K562 (cell line): Measurements from ENCODE around the gene TXLNG. TPM values are rescaled to one million over a fixed set of nuclear protein-coding genes. Genes with fewer than 3 reads are reported as not detected.

Source experiments
- ATAC-seq: fragments of 200-7000 bp; cut with Tn5 transposase; 3 replicates; pipeline ENCODE4 v1.9.1; 2020; ENCODE audit warnings: moderate library complexity
- BruUV-seq: library from RNA; stranded (reverse); fragments of 400-500 nt; replicated peaks from 2 replicates; lab custom pipeline; 2021; lab: Mats Ljungman, UMichigan
- CTCF ChIA-PET: fragments of 300-600 bp; formaldehyde crosslinking; extraction: SDS; loops from one replicate; lab custom pipeline; 2021; ENCODE audit warnings: low intra/inter-chr PET ratio; lab: Yijun Ruan, JAX
- POLR2A ChIA-PET: fragments of 300-600, 350-650 bp; sonication (Branson Sonifier 250); formaldehyde crosslinking; extraction: SDS; loops from one replicate; lab custom pipeline; 2021; ENCODE audit warnings: antibody characterized with exemption, inconsistent platforms; lab: Yijun Ruan, JAX
- DNase-seq, 4 experiments: peaks; one replicate each; pipeline versions ENCODE4 v3.0.0 to v3.0.0-alpha.2; 2011 to 2018; ENCODE audit warnings: low spot score in 3 of 4, mixed read lengths in 3 of 4; ENCODE audit errors: extremely low read depth in 1 of 4
- FAIRE-seq: peaks from 2 replicates; lab custom pipeline; 2011; peaks lifted over from hg19 to GRCh38; lab: Jason Lieb, UNC
- H2AFZ ChIP-seq: 2 replicates; pipeline ENCODE4 v1.6.0; 2011; ENCODE audit warnings: low read depth, low read length, control low read depth, inconsistent platforms
- H3K27ac ChIP-seq: fragments of 200-600 bp; 3 replicates; pipeline ENCODE4 v1.8.0; 2011; ENCODE audit warnings: low read depth, mild to moderate bottlenecking, control low read depth, inconsistent platforms, low read length, moderate library complexity, mixed read lengths; ENCODE audit errors: extremely low read depth
- H3K27me3 ChIP-seq, 2 experiments: fragments of 300-600 bp in 1 of 2; 2 replicates in 1 of 2; 3 replicates in 1 of 2; pipeline versions ENCODE4 v1.6.0 to v1.8.0; 2011; ENCODE audit warnings: inconsistent platforms in 2 of 2, low read length in 2 of 2, mild to moderate bottlenecking in 1 of 2, mixed read lengths in 1 of 2, moderate library complexity in 1 of 2; ENCODE audit not compliant: control insufficient read depth in 2 of 2, insufficient read depth in 2 of 2
- H3K36me3 ChIP-seq: fragments of 300-600 bp; 3 replicates; pipeline ENCODE4 v1.8.0; 2011; ENCODE audit warnings: mild to moderate bottlenecking, low read length, inconsistent platforms; ENCODE audit not compliant: control insufficient read depth, insufficient read depth
- H3K4me1 ChIP-seq, 2 experiments: fragments of 200-600 bp in 1 of 2; replicated peaks in 1 of 2; 2 replicates in 1 of 2; 3 replicates in 1 of 2; pipeline versions ENCODE4 v1.5.1 to v1.8.0; 2011; ENCODE audit warnings: inconsistent platforms in 2 of 2, low read length in 2 of 2, mild to moderate bottlenecking in 1 of 2, mixed read lengths in 1 of 2, moderate library complexity in 1 of 2; ENCODE audit not compliant: control insufficient read depth in 2 of 2, insufficient read depth in 2 of 2
- H3K4me2 ChIP-seq: 2 replicates; pipeline ENCODE4 v1.6.1; 2011; ENCODE audit warnings: low read length, control low read depth, inconsistent platforms, mixed read lengths; ENCODE audit not compliant: insufficient read depth
- H3K4me3 ChIP-seq: fragments of 200-600 bp; sonication (generic), shearing (Covaris generic); 2 replicates; pipeline ENCODE4 v1.5.1; 2016; ENCODE audit warnings: control low read depth, inconsistent platforms
- H3K79me2 ChIP-seq: fragments of 200-600 bp; 3 replicates; pipeline ENCODE4 v1.8.0; 2011; ENCODE audit warnings: low read length, inconsistent platforms; ENCODE audit not compliant: control insufficient read depth, insufficient read depth
- H3K9ac ChIP-seq, 2 experiments: 2 replicates each; pipeline versions ENCODE4 v1.6.0 to v1.6.1; 2011; ENCODE audit warnings: low read depth in 2 of 2, low read length in 2 of 2, control low read depth in 1 of 2, inconsistent platforms in 1 of 2, mild to moderate bottlenecking in 1 of 2, mixed read lengths in 1 of 2; ENCODE audit not compliant: insufficient read depth in 1 of 2
- H3K9me1 ChIP-seq: one replicate; pipeline ENCODE4 v1.6.0; 2011; ENCODE audit warnings: inconsistent platforms, mild to moderate bottlenecking, low read length, moderate library complexity; ENCODE audit not compliant: control insufficient read depth, insufficient read depth
- H3K9me3 ChIP-seq: replicated peaks from 2 replicates; pipeline ENCODE4 v1.5.1; 2011; ENCODE audit warnings: low read depth, low read length, inconsistent platforms; ENCODE audit not compliant: control insufficient read depth, insufficient read depth
- H4K20me1 ChIP-seq: replicated peaks from 2 replicates; pipeline ENCODE4 v1.6.1; 2011; ENCODE audit warnings: low read length, inconsistent platforms, mixed read lengths; ENCODE audit not compliant: control insufficient read depth, insufficient read depth
- ADNP ChIP-seq: fragments of 200-800 bp; sonication (Bioruptor generic); IDR thresholded peaks from 2 replicates; pipeline ENCODE4 v1.6.1; 2016; ENCODE audit warnings: missing genetic modification characterization, missing compliant biosample characterization
- ATF3 ChIP-seq, 2 experiments: fragments of 450-650 bp in 1 of 2; sonication (generic) in 1 of 2; formaldehyde crosslinking in 1 of 2; IDR thresholded peaks in 1 of 2; conservative IDR thresholded peaks in 1 of 2; 2 replicates each; pipeline versions ENCODE4 v1.6.1 to v1.8.1; 2016 to 2023; ENCODE audit warnings: mild to moderate bottlenecking in 2 of 2, moderate library complexity in 2 of 2, inconsistent platforms in 1 of 2, missing genetic modification reagents in 1 of 2
- BCL6 ChIP-seq: fragments of 250-450 bp; sonication (Bioruptor Pico); IDR thresholded peaks from 2 replicates; pipeline ENCODE4 v1.4.0; 2020
- BCOR ChIP-seq: fragments of 450-650 bp; IDR thresholded peaks from 2 replicates; pipeline ENCODE4 v1.6.1; 2016
- BRF2 ChIP-seq: IDR thresholded peaks from 3 replicates; pipeline ENCODE4 v1.6.1; 2011; ENCODE audit warnings: borderline replicate concordance, mild to moderate bottlenecking; ENCODE audit not compliant: insufficient read length, insufficient read depth
- ESRRB ChIP-seq: fragments of 250-450 bp; sonication (Bioruptor Pico); IDR thresholded peaks from 2 replicates; pipeline ENCODE4 v1.5.0; 2020; ENCODE audit warnings: mild to moderate bottlenecking, moderate library complexity, borderline replicate concordance
- KLF6 ChIP-seq: fragments of 250-450 bp; sonication (Bioruptor Pico); IDR thresholded peaks from 2 replicates; pipeline ENCODE4 v1.4.0; 2020; ENCODE audit warnings: mild to moderate bottlenecking, moderate library complexity, borderline replicate concordance
- MECOM ChIP-seq: fragments of 250-450 bp; sonication (Bioruptor Pico); IDR thresholded peaks from 2 replicates; pipeline ENCODE4 v1.8.0; 2022; ENCODE audit warnings: inconsistent platforms
- MLLT1 ChIP-seq, 2 experiments: fragments of 450-650 bp; IDR thresholded peaks; 2 replicates each; pipeline ENCODE4 v1.6.1; 2016
- NR2F6 ChIP-seq: fragments of 450-650 bp; formaldehyde crosslinking; IDR thresholded peaks from 2 replicates; pipeline ENCODE4 v1.4.0; 2020; ENCODE audit warnings: mild to moderate bottlenecking
- PHB ChIP-seq: fragments of 250-450 bp; sonication (Bioruptor Pico); IDR thresholded peaks from 2 replicates; pipeline ENCODE4 v1.5.0; 2021
- RBM25 ChIP-seq: fragments of 200-400 bp; formaldehyde crosslinking; IDR thresholded peaks from 2 replicates; pipeline ENCODE4 v1.6.1; 2018; ENCODE audit warnings: low read length, low read depth, moderate library complexity; ENCODE audit not compliant: severe bottlenecking
- RUNX1 ChIP-seq: sonication (generic); IDR thresholded peaks from 2 replicates; pipeline ENCODE4 v1.6.1; 2016; ENCODE audit warnings: antibody characterized with exemption, low read depth
- SRSF1 ChIP-seq: fragments of 200-400 bp; formaldehyde crosslinking; IDR thresholded peaks from 2 replicates; pipeline ENCODE4 v1.6.1; 2017; ENCODE audit warnings: mild to moderate bottlenecking, low read depth, low read length, moderate library complexity
- ZFP91 ChIP-seq: sonication (generic); formaldehyde crosslinking; IDR thresholded peaks from 2 replicates; pipeline ENCODE4 v1.8.0; 2022; ENCODE audit warnings: mild to moderate bottlenecking, missing genetic modification reagents
- ZNF174 ChIP-seq: fragments of 250-450 bp; sonication (Bioruptor Pico); IDR thresholded peaks from 2 replicates; pipeline ENCODE4 v1.4.0; 2020; ENCODE audit warnings: mild to moderate bottlenecking
- WGBS: fragments of 100-300 bp; shearing (Covaris generic); methylation state at CpG from one replicate; pipeline ENCODE4 v1.1.6; 2016; ENCODE audit warnings: low coverage, mixed read lengths; ENCODE audit not compliant: insufficient coverage; ENCODE audit errors: missing lambda C conversion rate; 5-methylcytosine and 5-hydroxymethylcytosine counted together
- in situ Hi-C: fragments of 300-500 bp; cut with MboI; formaldehyde crosslinking; loops from 4 replicates; pipeline ENCODE4 v1.15.0; 2018; ENCODE audit warnings: inconsistent platforms, mixed read lengths
- intact Hi-C: fragments of 100-400 bp; cut with micrococcal nuclease; formaldehyde crosslinking; loops from 2 replicates; pipeline ENCODE4 v1.14.2; 2022
- polyA plus RNA-seq, 8 experiments: library from polyadenylated mRNA; depleted of rRNA in 4 of 8; stranded (reverse) in 5 of 8; unstranded in 3 of 8; fragments of >200 nt; fragmentation: Nextera tagmentation in 2 of 8; fragmentation: Illumina TruSeq in 1 of 8; extraction: Ambion mirVana in 2 of 8; extraction: Trizol in 1 of 8; gene quantifications; 2 replicates each; pipeline versions ENCODE4 v1.2.1 to v1.2.3, GENCODE V29; 2011 to 2014; ENCODE audit warnings: inconsistent platforms in 1 of 8, missing spikeins in 1 of 8
- total RNA-seq, 7 experiments: library from RNA; depleted of rRNA in 6 of 7; stranded (reverse); fragments of >200 nt in 6 of 7; fragmentation: Illumina TruSeq in 2 of 7; extraction: Trizol in 2 of 7; gene quantifications; 2 replicates each; pipeline versions ENCODE4 v1.2.1 to v1.2.3, GENCODE V29; 2011 to 2021; ENCODE audit warnings: low replicate concordance in 1 of 7

The TXLNG gene
- total and polyA plus RNA-seq, 9 of the 15 experiments (the other 6 are each of a cell fraction or from before 2014, with no cell fraction given), result 13.1 to 47.0 (median 31.6) TPM

- BruUV-seq, result no TSS peak
- Histone ChIP-seq H3K4me2 (no peak overlapping the region), H3K27ac (no peak overlapping the region), H4K20me1 (no peaks in the 10 kb centered on the region), H3K9ac (no peak overlapping the region), H3K9me3 (no peaks in the 10 kb centered on the region), H3K27me3 (no peaks in the 10 kb centered on the region), H3K4me3 (no peak overlapping the region), H3K9me1 (no peaks in the 10 kb centered on the region), H3K36me3 (no peaks in the 10 kb centered on the region), H3K4me1 (peaks cover 0 to 5% of the 10 kb centered on the region in 2 experiments; a peak in 3 of 5 replicates), H2AFZ (no peak overlapping the region), H3K79me2 (no peaks in the 10 kb centered on the region)
- intact Hi-C loops (no loop called here), in situ Hi-C loops (no loop called here)
- ChIA-PET CTCF (no interaction called here), POLR2A (no interaction called here)
- FAIRE-seq, result no peak
- no peak for ATAC-seq
- WGBS, result 0% methylated on average over 1 of the region's 1 CpG
- TF ChIP-seq PHB (CRISPR knock-in tag), result no peak
- TF ChIP-seq RBM25, result peak; percentile 97
- peak; percentile 40; the same call in 1 of the 2 replicates for TF ChIP-seq BCOR
- no peak for TF ChIP-seq BRF2
- no peak for TF ChIP-seq KLF6 (CRISPR knock-in tag)
- no peak for TF ChIP-seq BCL6 (CRISPR knock-in tag)
- no peak for TF ChIP-seq NR2F6 (CRISPR knock-in tag)
- TF ChIP-seq ZFP91 (CRISPR knock-in tag), result no peak
- no peak for TF ChIP-seq ZNF174
- TF ChIP-seq MLLT1 (IDR thresholded peaks at IDR 0.05), result no peak
- TF ChIP-seq ADNP (tag), result 0 out of 2 replicates have a peak, but pooled peaks have one; percentile 37
- no peak for TF ChIP-seq ATF3 (IDR thresholded peaks at IDR 0.05)
- TF ChIP-seq ATF3 (CRISPR knock-in tag; conservative IDR thresholded peaks at IDR 0.05), result no peak
- no peak for TF ChIP-seq SRSF1
- no peak for TF ChIP-seq RUNX1
- no peak for TF ChIP-seq MECOM
- TF ChIP-seq ESRRB (CRISPR knock-in tag), result no peak
- no peak for DNase-seq
Observed at GRCh38 chrX:16876696-16877095, 90.4 kb downstream of the TXLNG start.
